Measurements from ENCODE around the gene RPL10. TPM values are rescaled to one million over a fixed set of nuclear protein-coding genes. Genes with fewer than 3 reads are reported as not detected.
A peak's percentile ranks its signal among the peaks of the same experiment; 100 is the strongest.
"Not testable (repeated sequence)": the region's sequence is repeated elsewhere in the genome, so short reads cannot be mapped to it uniquely, and the experiment has no call there.

RPL10 gene
- total RNA-seq, 1 donor from 2014 or later: 2,969 TPM

DNA sequence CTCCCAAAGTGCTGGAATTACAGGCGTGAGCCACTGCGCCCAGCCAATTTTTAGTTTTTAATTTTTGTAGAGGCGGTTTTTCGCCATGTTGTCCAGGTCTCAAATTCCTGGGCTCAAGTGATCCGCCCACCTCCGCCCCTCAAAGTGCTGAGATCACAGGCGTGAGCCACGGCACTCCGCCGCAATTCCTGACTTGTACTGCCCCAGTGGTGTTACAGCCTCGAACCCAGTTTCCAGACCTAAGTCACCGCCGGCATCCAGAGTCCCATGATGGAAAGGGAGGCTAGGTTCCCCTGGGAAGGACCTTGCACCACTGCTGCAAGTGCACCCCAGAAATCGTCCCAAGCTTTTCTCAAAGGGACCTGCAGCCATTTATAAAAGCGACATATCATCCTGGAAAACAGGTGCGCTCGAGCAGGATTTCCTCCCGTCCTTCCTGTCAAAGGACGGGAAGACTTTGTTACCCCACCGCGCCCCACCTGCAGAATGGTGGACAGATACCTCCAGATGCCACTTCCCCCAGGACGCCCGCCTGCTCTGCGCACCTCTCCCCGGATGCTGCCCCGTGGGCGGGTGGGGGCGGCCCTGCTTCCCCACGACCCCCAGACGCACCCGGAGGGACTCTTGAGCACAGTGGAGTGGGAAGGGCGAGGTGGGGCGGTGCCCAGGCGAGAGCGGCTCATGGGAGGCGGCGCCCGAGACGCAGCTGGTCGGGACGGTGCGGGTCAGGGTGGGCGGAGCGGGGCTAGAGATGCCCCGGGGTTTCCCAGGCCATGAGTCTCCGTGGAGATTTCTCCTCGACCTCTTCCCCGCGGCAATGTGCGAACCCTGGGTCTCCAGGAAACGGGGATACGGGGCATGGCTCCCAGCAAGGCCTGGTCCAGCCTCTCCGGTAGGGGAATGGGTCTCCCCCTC, 947 bp upstream of the RPL10 start:
- peak overlapping the region; percentile 96 for H3K4me3 Mint-ChIP-seq
- DNase-seq (ENCODE audit: low spot score in 2 of 2, unreplicated experiment in 2 of 2): peak in 1 of 2 experiments; percentile 62
- H3K27ac Mint-ChIP-seq: peak overlapping the region; percentile 99
- H3K4me1 Mint-ChIP-seq: peaks cover 11% of the 10 kb centered on the region
- H3K9me3 Mint-ChIP-seq: no peaks in the 10 kb centered on the region
- no peaks in the 10 kb centered on the region for H3K27me3 Mint-ChIP-seq (ENCODE audit: low read depth)
- TF ChIP-seq, protein P1, sequence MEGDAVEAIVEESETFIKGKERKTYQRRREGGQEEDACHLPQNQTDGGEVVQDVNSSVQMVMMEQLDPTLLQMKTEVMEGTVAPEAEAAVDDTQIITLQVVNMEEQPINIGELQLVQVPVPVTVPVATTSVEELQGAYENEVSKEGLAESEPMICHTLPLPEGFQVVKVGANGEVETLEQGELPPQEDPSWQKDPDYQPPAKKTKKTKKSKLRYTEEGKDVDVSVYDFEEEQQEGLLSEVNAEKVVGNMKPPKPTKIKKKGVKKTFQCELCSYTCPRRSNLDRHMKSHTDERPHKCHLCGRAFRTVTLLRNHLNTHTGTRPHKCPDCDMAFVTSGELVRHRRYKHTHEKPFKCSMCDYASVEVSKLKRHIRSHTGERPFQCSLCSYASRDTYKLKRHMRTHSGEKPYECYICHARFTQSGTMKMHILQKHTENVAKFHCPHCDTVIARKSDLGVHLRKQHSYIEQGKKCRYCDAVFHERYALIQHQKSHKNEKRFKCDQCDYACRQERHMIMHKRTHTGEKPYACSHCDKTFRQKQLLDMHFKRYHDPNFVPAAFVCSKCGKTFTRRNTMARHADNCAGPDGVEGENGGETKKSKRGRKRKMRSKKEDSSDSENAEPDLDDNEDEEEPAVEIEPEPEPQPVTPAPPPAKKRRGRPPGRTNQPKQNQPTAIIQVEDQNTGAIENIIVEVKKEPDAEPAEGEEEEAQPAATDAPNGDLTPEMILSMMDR (IDR thresholded peaks at IDR 0.05; ENCODE audit: unreplicated experiment): no peak
- peaks cover 13% of the 10 kb centered on the region for H3K36me3 Mint-ChIP-seq

DNA sequence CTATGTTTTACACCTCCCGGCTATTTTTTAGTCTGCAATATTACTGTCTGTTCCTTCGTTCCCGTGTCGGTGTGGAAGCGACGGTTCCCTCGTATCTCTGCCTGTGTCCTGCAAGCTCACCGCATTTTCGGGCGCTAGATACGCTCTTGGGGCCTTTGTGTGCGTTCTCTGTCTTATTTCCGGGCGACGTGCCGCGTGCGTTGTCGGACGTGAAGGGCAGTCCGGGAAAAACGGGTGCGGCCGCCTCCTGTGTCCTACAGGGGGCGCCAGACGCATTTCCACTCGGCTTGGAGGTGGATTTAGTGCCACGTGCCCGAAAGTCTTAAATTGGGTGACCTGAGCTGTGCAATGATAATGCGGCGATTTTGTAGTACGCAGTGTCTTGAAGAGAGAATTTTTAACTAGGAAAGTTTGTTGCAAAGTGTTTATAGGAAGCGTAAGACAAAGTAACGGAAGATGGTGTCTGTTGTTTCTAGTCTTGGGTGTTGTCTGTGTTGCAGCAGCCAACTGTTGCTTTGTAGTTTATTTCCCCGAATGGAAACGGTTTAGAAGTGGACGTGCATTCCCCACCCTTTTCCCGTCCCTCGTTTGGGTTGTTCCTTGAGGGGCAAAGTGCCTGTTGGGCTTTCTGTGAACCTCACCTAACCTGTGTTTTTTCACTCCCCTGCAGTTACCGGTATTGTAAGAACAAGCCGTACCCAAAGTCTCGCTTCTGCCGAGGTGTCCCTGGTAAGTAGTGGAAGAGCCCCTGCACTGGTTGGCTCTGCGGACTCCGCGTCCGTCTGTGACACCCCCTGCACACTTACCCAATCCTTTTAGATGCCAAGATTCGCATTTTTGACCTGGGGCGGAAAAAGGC, 720 bp downstream of the RPL10 start:
- peak overlapping the region; percentile 99 for H3K27ac Mint-ChIP-seq

DNA sequence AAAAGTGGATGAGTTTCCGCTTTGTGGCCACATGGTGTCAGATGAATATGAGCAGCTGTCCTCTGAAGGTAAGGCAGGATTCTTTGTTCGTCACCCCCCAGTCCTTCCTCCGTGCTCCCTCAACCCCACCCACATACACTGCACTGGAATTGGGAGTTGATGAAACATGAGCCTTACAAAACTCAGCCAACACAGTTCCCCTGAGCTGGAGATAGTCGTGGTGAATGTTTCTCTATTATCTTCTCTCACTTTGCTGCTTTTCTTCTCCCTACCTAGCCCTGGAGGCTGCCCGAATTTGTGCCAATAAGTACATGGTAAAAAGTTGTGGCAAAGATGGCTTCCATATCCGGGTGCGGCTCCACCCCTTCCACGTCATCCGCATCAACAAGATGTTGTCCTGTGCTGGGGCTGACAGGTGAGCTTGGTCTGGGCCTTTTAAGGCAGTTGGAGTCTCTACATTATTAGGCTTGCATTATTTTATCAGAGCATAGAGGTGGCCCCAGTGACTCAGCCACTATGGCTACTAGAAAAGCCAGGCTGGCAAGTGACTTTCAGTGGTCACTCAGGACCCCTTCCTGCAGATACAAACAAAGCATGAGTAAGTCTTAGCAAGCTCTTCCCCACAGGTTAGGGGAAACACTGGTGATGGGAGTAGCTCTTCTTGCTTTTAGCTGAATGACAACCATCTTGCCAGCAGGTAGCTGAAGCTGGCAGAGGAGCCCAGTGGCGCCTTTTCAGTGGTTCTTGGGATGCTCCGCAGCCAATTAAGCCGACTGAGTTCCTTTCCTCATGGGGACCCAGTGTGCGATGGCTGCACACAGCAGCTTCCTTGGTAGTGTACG, 1.6 kb downstream of the RPL10 start:
- Mint-ChIP-seq H3K4me1 (peaks cover 11% of the 10 kb centered on the region), H3K27me3 (ENCODE audit: low read depth) (no peaks in the 10 kb centered on the region), H3K9me3 (no peaks in the 10 kb centered on the region), H3K36me3 (peaks cover 19% of the 10 kb centered on the region), H3K27ac (peak overlapping the region; percentile 99), H3K4me3 (peak overlapping the region; percentile 96)
- TF ChIP-seq, protein P1 (IDR thresholded peaks at IDR 0.05; ENCODE audit: unreplicated experiment): no peak
- no peak for DNase-seq (ENCODE audit: low spot score in 2 of 2, unreplicated experiment in 2 of 2)

More for the DNA sequence above, 720 bp downstream of the RPL10 start:
- H3K36me3 Mint-ChIP-seq: peaks cover 18% of the 10 kb centered on the region
- DNase-seq (ENCODE audit: low spot score in 2 of 2, unreplicated experiment in 2 of 2): peak in 1 of 2 experiments; percentile 79
- H3K4me1 Mint-ChIP-seq: peaks cover 11% of the 10 kb centered on the region
- peak overlapping the region; percentile 96 for H3K4me3 Mint-ChIP-seq
- TF ChIP-seq, protein P1 (IDR thresholded peaks at IDR 0.05; ENCODE audit: unreplicated experiment): peak; percentile 80
- H3K27me3 Mint-ChIP-seq (ENCODE audit: low read depth): no peaks in the 10 kb centered on the region
- no peaks in the 10 kb centered on the region for H3K9me3 Mint-ChIP-seq

DNA sequence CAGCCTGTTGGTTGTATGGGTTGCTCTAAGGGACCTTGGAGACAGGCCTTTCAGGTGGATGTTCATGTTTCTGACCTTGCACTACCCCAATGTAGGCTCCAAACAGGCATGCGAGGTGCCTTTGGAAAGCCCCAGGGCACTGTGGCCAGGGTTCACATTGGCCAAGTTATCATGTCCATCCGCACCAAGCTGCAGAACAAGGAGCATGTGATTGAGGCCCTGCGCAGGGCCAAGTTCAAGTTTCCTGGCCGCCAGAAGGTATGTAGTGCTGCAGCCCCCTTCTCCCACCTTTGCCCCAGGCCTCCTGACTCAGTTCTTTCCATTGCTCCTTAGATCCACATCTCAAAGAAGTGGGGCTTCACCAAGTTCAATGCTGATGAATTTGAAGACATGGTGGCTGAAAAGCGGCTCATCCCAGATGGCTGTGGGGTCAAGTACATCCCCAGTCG, 2.2 kb downstream of the RPL10 start:
- peak overlapping the region; percentile 96 for H3K4me3 Mint-ChIP-seq
- H3K27ac Mint-ChIP-seq; H3K9me3 Mint-ChIP-seq; H3K27me3 Mint-ChIP-seq (ENCODE audit: low read depth); DNase-seq (ENCODE audit: low spot score in 2 of 2, unreplicated experiment in 2 of 2): not testable (repeated sequence)
- H3K36me3 Mint-ChIP-seq: peaks cover 19% of the 10 kb centered on the region
- H3K4me1 Mint-ChIP-seq: peaks cover 11% of the 10 kb centered on the region

DNA sequence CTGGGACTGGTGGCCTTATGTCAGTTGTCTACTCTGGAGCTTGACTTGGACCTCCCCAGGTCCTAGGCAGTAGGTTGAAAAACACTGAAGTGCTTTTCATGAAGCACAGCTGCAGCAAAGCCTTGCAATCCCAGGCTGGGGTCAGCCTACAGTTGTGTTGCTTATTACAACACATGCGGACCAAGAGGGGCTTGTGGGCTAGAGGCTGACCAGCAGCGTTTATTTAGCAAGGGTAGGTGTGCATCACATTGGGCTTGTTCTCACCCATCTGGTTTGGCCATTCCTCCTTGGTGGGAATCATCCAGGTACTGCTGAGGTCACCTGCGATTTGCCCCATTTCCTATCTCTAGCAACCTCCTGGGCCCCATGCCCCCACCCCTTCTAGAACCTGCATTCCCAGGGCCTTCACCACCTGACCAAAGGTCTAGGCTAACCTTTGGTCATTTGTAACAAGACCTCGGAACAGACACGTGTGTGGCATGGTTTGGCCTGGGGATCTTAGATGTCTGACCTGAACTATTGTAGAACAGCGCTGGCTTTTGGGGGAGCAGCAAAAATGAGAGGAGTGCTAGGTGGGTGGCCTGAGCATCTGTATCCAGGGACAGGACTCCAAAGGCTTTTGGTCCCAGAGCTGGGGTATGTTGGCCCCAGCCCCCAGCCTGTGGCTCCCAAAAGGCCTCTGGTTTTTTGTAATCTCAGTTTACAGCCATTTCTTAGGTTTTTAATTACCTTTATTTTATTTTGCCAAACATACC, 3.0 kb downstream of the RPL10 start:
- no peaks in the 10 kb centered on the region for H3K27me3 Mint-ChIP-seq (ENCODE audit: low read depth)
- H3K9me3 Mint-ChIP-seq: no peaks in the 10 kb centered on the region
- H3K36me3 Mint-ChIP-seq: peaks cover 19% of the 10 kb centered on the region
- peak overlapping the region; percentile 34 for H3K4me3 Mint-ChIP-seq
- peak overlapping the region; percentile 6 for H3K27ac Mint-ChIP-seq
- H3K4me1 Mint-ChIP-seq: peaks cover 11% of the 10 kb centered on the region
- no peak for DNase-seq (ENCODE audit: low spot score in 2 of 2, unreplicated experiment in 2 of 2)
- TF ChIP-seq, protein P1 (IDR thresholded peaks at IDR 0.05; ENCODE audit: unreplicated experiment): no peak

Data from mesothelial cell of epicardium (in vitro differentiated cells).